NCI-H1930 (cell line): ENCODE data around the gene DGKQ.

Experiments
- DNase-seq, 2 experiments: peaks; one replicate each; lab custom pipeline; 2025; lab: John Stamatoyannopoulos, UW

Gene DGKQ

DNA sequence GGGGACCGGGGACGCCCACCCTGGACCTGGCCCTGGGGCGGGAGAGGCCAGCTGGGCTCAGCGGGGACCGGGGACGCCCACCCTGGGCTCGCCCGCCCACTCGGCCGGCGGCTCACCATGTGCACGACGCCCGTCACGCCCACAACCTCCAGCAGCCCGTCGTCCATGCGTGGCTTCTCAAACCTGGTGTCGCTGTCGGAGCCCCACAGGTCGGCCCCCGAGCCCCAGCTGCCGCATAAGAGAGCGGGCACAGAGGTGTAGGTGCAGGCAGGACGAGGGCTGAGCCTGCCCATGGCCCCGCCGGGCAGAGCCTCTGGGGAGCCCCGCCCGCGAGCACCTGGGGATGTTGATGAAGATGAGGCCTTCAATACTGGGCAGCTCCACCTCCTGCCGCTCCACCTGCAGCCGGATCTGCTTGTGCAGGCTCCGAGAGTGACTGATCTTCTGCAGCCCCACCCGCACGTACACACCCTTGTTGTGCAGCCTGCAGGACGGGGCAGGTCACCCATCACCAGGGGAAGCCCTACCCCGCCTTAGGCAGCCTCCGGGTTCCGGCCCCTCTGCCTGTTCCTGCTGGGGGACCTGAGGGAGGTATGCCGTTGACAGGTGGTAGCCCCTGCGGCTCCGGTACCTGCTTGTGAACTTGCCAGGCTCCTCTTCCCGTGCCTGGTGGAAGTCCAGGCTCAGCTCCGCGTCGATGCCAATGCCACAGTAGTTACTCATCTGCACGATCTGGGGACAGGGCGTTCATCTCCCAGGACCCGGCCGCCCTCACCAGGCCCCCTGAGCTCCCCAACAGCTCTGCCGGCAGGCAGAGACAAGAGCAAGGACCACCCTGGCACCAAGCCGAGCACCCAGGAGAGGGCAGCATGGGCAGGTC lies 11.8 kb downstream of the DGKQ start:
- no peak for DNase-seq

DNA sequence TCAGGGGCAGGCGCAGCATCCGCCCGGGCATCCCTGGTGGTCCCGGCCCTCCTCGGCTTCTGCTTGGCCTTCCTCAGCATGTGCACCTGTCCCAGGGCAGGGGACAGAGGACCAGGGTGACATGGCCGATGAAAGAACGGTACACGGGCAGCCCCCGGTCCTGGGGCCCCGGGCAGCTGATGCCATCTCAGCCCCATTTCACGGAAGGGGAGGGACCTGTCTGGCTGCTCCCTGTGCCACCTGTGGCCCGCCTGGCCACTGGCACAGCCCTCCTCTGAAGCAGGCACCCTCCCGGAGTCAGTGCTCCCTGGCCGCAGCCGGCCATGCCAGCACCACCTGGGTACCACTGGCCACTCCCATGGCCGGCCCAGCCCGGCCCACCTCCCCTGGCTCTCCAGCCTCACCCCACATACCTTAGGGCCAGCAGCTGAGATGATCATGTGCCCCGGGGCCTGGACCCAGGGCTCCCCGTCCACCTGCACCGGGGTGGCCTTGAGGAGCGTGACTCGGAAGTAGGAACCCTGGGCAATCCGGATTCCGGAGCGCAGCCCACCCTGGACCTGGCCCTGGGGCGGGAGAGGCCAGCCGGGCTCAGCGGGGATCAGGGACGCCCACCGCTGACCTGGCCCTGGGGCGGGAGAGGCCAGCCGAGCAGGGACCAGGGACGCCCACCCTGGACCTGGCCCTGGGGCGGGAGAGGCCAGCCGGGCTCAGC lies 12.6 kb downstream of the DGKQ start:
- DNase-seq: no peak

DNA sequence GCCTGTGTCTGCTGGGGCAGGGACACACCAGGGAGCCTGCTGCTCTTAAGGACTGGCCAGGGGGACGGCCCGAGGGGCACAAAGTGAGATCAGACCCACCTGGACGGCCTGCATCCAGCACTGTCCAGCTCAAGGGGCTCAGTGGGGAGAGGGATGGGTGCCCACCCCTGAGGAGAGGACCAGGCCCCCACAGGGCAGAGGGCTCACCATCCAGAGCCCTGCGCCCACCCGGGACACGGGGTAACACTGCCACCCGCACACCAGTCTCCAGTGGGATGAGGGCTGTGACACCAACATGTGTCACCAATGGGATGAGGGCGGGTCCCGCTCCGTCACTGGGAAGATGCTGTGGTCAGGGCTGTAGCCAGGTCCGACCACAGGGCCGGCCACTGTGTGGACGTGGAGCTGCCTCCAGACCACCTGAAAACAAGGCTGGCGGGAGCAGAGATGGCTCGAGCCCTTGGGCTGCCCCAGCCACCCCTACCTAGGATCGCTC lies 13.2 kb downstream of the DGKQ start:
- DNase-seq: no peak

DNA sequence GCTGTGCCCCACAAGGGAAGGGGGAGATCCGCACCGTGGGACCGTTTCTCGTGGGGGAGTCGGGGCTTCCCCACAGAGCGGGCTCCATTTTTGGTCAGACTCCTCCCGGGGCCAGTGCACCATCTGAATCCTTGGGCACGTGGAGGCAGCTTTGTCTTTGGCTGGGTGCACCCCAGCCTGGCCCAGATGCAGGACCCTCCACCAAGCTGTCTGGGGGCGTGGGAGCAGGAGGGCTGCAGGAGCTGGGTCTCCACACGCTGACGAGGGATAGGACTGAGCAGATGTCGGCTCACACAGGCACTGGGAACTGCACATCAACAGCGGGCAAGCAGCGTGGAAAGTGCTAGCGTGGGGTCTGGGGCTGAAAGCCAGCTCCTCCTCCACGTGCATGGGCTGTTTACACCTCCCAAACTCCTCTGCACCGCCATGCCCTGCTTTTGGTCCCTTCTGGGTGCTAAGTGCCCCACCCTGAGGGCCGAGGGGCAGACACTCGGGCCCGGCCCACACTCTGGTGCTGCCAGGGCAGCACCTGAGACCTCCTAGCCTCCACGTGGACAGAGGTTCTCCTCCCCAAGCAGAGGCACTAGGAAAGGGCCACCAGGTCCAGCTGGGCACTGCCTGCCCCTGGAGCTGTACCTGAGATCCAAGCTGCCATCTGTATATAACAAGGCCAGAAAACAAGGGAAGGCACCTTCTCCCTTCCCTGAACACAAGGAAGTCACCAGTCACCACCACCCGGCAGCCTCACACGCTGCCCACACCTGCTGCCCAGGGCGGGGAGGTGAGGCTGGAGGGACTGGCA lies 13.8 kb downstream of the DGKQ start:
- DNase-seq: no peak

DNA sequence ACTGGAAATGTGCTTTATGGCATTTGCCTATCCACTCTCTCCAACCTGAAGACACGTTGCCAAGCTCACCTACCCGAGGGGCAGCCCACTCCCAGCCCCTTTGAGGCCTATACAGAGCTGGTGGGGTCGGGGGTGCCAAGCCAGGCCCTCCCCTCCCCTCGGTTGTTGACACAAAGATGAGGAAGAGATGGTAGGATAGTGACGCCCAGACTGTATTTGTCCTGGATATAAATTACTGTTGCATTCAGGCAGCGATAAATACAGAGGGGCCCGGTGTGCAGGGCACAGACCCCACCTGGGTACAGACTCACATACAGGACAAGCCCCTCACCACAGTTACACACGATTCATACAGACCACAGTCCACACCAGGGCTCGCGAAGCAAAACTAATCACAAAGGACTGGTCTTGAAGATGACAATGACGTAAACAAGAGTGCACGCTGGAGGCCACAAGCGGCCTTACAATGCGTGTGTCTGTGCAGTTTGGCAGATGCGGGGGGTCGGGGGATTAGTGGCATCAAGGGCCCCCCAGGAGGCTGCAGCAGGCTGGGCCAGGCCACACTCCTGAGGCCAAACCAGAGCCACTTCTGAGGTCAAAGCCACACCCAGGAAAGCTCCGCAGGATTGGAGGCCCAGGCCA lies 14.6 kb downstream of the DGKQ start:
- DNase-seq: no peak

DNA sequence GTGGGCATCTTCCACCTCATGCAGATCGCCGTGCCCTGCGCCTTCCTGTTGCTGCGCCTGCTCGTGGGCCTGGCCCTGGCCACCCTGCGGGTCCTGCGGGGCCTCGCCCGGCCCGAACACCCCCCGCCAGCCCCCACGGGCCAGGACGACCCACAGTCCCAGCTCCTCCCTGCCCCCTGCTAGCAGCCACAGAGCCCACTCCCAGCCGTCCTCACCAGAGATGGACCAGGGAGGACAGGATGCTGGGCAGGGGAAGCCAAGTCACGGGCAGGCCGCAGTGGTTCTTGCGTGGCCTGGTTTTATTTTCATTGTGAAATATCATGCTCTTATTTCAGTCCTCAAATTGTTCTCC lies 15.1 kb downstream of the DGKQ start:
- DNase-seq: no peak

DNA sequence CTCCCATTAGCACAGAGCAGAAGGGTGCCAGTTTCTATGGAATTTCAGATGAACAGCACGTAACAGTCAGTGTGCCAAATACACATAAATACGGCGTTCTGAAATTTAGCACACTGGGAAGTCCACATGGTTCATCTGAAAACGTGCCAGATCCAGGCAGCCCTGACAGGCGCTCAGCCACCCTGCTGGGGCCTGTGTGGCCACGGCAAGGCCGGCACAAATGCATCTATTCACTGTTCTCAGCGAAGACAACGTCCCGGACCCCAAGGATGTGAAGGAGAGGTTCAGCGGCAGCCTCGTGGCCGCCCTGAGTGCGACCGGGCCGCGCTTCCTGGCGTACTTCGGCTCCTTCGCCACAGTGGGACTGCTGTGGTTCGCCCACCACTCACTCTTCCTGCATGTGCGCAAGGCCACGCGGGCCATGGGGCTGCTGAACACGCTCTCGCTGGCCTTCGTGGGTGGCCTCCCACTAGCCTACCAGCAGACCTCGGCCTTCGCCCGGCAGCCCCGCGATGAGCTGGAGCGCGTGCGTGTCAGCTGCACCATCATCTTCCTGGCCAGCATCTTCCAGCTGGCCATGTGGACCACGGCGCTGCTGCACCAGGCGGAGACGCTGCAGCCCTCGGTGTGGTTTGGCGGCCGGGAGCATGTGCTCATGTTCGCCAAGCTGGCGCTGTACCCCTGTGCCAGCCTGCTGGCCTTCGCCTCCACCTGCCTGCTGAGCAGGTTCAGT lies 15.6 kb downstream of the DGKQ start:
- DNase-seq: no peak

DNA sequence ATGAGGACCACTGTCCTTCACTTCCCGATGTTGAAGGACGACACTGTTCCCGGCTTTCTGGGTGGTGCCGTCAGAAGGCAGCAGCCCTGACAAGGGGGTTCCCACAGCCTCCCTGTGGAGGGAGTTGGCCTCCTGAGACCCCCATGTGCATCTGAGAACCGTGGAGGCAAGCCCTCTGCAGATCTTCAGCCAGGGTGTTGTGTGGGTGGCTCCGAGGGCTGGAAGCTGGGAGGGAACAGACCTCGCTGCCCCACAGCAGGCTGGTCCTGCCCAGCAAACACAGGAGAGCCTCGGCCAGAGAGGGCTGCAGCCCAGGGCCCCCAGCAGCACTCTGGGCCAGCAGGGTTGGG lies 16.2 kb downstream of the DGKQ start:
- no peak for DNase-seq

DNA sequence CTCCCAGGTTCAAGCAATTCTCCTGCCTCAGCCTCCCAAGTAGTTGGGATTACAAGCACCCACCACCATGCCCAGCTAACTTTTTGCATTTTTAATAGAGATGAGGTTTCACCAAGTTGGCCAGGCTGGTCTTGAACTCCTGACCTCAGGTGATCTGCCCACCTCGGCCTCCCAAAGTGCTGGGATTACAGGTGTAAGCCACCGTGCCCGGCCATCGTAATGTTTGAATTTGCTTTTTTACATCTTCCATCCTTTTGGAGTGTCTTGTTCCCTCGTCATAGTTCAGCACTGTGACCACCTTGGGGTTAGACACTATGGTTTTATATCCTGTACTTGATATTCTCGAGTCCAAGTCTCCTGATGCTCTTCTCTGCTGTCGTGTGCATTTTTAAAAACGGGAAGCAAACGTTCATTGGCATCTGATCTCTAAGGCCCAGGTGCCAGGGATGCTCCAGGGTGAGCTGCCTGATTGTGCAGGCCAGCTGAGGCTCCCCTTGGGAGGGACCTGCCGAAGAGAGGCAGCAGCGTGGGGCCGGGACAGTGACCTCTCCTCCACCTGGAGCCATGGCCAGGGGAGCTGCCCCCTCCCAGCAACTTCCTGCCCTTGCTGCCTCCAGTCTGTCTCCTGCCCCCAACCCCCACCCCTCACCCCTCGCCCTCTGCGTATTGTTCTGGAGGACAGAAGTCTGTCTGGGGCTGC lies 16.7 kb downstream of the DGKQ start:
- DNase-seq: no peak

DNA sequence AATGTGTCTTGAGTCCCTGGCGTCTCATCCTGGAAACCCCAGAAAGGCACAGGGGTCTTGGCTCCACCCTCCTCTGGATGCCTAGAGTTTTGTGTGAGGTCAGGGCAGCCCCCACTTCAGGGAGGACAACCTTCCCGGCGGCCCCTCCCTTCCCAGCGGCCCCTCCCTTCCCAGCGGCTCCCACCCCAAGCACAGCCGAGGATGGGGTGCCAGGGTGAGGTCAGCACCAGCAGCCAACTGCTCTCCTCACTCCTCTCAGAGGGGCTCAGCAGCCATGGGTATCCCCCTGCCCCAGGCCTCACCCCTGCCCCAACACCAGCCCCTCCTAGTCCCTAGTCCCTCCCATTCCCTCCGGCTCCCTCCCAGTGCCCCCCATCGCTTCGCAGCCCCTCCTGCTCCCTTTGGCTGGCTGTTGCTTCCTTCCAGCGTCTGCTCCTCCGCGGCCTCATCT lies 17.4 kb downstream of the DGKQ start:
- DNase-seq: no peak

DNA sequence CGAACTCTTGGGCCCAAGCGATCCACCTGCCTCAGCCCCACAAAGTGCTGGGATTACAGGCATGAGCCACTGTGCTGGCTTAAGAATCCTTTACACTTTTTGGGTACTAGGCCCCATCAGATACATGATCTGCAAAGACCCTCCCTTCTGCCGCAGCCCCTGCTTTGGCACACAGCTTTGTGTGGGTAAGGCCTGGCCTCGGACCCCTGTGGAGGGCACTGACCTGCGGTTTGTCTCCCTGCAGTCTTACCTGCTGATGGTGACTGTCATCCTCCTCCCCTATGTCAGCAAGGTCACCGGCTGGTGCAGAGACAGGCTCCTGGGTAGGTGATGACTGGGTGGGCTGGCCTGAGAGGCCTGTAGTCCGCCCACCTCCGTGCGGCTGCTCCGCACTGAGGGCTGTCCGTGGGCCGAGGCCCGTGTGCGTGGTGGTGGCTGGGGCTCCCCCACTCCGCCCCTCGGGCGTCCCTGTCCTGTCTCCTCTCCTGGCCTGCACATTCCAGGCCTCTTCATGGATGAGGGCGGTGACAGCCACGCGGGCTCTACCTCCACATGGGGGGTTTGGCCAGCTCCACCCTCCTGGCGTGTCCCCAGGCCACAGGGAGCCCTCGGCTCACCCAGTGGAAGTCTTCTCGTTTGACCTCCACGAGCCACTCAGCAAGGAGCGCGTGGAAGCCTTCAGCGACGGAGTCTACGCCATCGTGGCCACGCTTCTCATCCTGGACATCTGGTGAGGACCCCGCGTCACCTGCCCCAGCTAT lies 18.0 kb downstream of the DGKQ start:
- no peak for DNase-seq

DNA sequence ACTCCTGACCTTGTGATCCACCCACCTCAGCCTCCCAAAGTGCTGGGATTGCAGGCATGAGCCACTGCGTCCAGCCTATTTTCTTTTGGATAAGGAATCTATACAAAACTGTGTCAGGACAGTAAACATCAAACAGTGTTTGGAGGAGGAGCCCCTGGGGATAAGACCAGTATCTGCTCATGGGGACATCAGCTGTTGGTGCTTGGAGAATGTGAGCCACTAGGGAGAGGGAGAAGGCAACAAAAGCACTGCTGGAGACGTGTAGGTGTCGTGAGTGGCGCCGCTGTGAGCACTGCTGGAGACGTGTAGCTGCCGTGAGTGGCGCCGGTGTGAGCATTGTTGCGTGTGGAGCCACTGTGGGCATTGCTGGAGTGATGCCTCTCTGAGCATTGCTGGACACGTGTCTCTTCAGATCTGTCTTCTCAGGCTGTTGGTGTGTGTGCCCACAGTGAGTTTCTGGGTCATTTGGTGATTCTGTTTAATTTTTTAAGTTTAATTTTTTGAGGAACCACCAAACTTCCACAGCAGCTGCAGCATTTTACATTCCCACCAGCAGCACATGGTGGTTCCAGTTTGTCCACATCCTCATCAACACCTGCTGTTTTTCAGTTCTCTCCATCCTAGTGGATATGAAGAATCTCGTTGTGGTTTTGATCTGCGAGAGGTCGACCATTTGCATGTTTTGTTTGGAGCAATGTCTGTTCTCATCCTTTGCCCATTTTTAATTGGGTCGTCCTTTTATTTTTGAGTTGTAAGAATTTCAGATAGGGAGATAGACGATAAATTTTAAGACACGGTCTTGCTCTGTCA lies 19.0 kb downstream of the DGKQ start:
- DNase-seq: no peak

DNA sequence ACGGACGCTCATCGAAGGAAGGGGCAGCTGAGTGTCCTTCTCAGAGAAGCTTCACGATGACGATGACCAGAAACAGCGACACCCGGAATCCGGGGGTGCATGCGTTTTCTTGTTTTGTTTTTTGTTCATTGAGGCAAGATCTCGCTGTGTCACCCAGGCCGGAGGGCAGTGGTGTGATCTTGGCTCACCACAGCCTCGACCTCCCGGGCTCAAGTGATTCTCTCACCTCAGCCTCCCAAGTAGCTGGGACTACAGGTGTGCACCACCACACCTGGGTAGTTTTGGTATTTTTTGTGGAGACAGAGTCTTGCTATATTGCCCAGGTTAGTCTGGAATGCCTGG lies 19.8 kb downstream of the DGKQ start:
- no peak for DNase-seq

DNA sequence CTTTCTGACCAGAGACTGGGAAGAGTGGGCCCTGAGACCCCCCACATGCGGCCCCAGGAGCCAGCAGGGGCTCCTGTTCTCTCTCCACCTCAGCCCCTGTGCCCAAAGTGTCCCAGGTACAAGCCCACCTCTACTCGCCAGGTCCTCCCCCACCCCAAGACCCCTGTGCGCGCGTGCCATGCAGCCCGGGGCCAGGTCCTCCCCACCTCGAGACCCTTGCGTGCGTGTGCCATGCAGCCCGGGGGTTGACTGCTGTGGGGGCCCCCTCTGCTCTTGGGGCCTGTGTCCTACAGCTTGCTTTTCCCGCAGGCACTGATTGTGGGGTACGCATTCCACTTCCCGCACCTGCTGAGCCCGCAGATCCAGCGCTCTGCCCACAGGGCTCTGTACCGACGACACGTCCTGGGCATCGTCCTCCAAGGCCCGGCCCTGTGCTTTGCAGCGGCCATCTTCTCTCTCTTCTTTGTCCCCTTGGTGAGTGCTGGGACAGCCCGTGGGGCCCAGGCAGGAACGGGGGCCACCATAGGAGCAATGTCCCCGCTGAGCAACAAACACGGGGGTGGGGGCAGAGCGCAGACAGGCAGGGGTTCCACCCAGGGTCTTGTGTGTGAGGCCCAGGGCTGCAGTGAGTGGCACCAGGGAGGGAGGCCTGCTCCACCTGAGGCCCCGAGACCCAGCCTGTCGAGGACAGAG lies 20.3 kb downstream of the DGKQ start:
- no peak for DNase-seq

DNA sequence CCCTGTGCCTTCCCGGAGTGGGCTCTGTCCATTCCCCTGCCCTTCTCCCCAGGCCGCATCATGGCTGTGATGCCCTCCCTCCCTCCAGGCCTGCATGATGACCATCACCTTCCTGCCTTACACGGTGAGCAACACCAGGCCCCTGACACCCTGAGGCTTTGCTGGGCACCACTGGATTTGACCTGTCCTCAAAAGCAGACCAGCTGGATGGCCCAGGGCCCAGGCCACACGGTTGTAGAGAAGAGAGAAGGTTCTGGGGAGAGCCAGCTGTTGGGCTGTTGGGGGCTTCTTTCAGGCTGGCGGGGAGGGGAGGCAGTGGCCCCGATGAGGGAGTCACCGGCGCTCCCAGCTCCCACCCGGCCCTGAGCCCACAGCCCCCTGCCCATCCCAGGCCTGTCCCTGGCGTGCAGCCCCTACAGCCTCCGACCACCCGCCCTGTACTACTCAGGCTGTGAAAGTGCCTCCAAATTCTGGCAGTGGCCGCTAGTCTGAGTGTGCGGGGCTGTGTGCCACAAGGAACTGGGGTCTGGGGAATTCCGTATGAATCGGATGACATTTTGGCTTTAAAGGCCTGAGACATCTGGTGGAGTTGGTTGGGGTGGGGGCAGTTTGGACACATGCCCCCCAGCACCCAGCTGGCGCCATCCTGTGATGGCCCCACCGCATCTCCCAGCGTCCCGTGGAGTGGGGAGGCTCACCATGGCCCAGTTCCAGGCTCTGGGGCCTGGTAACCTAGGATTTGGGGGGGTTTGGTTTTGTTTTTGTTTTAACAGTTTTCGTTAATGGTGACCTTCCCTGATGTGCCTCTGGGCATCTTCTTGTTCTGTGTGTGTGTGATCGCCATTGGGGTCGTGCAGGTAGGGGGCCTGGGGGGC lies 21.5 kb downstream of the DGKQ start:
- DNase-seq: no peak

DNA sequence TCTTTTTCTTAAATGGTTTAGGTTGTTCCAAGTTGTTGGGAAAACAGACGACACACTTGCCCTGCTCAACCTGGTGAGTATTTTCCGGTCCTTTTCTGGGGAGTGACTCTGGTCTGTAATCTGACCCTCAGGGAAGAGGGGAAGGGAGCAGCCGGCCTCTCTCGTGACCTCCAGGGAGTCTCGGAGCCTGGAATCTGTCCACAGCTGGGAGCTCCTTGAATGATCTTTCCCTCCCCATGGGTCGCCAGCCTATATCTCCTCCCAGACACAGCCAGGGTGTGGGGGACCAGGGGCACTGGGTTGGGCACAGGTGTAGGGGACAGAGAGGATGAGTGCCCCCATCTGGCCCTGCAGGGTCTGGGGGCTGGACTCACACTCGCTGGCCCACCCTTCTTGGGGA lies 22.2 kb downstream of the DGKQ start:
- no peak for DNase-seq

DNA sequence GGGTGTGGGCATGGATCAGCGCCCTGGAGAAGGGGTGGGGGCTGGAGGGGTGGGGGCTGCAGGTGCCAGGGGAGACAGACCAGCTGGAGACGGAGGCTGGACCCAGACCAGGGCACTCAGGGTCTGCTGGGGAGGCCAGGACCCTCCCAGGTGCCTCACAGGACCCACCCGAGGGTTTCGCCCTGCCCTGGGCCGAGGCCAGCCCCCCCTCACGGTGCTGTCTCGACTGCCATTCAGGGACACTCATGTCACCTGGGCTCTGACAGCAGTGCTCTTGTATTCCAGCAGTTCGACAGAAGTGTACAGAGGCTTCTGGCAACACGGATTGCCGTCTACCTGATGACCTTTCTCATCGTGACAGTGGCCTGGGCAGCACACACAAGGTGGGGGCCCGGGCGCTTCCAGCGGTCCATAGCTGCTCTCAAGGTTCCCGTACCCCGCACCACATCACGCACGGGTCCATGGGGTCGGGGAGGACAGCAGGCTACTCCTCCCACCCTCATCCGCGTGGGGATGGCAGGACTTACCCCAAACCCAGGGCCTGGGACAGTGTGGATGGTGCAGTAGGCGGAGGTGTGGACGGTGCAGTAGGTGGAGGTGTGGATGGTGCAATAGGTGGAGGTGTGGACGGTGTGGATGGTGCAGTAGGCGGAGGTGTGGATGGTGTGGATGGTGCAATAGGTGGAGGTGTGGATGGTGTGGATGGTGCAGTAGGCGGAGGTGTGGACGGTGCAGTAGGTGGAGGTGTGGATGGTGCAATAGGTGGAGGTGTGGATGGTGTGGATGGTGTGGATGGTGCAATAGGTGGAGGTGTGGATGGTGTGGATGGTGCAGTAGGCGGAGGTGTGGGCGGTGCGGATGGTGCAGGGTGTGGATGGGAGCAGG lies 23.0 kb downstream of the DGKQ start:
- no peak for DNase-seq
